Activated T-helper 1 cell treated with Interleukin-2 at 50 U/mL for 16 hours (primary cell): Measurements from ENCODE around the gene FAM53A.
"Not testable (repeated sequence)": the region's sequence is repeated elsewhere in the genome, so short reads cannot be mapped to it uniquely, and the experiment has no call there.

Experiments used
- DNase-seq: peaks from one replicate; pipeline ENCODE4 v3.0.0-alpha.2; 2020; ENCODE audit warnings: low read depth

FAM53A gene

GRCh38 chr4:1659104-1660043 is 24.7 kb downstream of the FAM53A start:
- DNase-seq = no peak

DNA sequence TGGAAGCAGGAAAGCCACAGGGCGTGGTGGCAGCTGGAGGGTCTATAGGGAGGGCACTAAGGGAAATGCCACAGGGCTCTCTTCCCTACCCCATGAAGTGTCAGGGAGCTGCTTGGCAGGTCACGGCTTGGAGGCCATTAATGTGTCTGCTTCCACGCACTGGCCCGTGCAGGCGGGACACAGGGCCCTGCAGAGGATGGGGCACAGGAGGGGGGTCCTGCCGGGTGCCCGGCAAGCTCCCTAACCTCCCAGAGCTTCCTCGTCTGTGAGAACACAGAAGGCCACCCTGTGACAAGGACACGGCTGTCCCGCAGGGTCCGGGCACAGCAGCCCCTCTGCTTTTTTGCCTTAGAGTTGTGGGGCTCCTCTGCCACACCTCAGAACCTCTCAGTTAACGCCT is 25.5 kb downstream of the FAM53A start:
- no peak for DNase-seq

DNA sequence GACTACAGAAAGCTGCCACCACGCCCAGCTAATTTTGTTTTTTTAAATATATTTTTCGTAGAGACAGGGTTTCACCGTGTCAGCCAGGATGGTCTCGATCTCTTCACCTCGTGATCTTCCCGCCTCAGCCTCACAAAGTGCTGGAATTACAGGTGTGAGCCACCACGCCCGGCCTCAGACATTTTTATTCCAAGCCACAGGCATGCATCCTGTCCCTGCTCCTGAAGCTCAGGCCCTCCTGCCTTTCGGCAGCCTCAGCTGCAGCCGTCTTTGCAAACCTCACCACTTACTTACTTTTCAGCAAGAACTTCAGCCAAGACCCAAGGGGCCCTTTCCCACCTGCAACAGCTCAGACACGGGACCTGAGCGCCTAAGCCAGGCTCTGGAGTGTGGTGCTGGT is 26.0 kb downstream of the FAM53A start:
- no peak for DNase-seq

- no peak for DNase-seq
Observed at GRCh38 chr4:1656986-1657385, 27.1 kb downstream of the FAM53A start.

DNA sequence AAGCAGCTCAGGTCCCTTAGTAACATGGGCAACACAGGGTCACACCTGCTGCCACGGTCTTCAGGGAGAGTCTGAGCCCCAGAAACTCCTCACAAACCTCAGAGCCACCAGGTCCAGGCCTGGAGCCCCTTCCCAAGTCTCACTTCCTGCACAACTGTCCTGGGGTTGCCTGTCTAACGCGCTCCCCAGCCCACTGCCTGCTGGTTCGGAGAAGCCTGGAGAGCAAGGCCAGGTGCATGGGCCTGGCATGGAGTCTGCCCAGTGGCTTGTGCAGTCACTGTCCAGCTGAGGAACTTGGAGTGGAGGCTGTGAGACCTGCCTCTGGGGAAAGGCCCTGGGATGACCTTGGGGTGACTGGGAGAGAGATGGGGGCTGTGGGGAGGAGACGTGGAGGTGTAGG is 28.0 kb downstream of the FAM53A start:
- DNase-seq = no peak

- DNase-seq = no peak
Observed at GRCh38 chr4:1655676-1656075, 28.4 kb downstream of the FAM53A start.

DNA sequence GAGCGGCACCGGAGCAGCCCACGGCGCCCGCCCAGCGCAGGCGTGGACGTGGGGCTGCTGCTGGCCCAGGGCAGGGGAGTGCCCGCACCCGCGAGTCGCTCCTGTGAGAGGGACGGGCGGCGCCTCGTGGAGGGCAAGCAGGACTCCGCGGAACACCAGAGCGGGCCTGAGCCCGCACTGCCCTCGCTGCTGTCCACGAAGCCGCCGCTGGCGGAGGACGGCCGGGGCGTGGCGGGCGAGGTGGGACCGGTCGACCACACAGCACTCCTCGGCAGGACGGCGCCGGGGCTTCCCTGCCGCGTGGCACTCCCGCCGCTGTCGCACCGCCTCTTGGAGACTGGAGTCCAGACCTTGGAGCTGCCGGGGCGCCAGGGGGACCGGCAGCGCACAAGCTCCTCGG is 29.0 kb downstream of the FAM53A start:
- DNase-seq = no peak

DNA sequence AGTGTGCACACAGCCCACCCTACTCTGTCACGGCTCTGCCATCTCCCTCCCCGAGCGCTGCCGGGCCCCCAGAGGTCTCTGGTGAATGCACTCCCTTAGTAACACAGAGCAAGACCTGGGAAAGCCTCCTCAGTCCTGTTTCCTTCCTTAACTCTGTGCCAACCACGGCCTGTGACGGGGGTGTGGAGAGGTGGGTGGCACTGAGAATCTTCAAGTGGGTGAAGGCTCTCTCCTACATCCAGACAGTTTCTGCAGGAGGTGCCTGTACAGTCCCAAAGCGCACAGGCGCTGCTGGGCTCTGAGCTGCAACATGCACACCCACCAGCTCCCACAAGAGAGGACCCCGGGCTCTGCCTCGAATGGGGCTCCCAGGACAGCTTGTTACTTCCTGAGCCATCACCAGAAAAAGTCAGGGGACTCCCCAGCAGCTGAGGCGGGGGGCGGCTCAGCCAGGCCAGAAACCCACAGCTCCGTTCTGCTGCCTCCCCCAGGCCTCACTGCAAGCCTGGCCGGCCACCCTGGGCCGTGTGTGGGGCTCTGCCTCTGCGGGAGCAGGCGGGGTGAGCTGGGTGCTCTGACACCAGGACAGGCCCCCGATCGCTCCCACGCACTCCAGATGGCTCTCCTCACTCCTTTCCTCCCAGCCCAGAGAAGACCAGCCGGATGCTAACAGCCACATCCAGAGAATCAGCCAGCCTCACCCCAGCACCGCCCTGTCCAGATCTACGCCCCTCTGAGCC is 29.7 kb downstream of the FAM53A start:
- DNase-seq = no peak

GRCh38 chr4:1653776-1654175 is 30.3 kb downstream of the FAM53A start:
- no peak for DNase-seq

DNA sequence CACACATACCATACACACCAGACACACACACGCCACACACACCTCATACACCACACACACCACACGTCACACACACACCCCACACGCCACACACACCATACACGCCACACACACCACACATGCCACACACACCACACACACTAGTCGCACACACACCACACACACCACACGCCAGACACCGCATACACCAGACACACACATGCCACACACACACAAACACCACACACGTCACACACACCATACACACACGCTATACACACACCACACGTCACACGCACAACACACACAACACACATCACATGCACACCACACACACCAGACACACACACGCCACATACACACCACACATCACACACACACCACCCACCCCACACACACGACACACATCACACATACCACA is 32.0 kb downstream of the FAM53A start:
- DNase-seq = no peak

GRCh38 chr4:1651609-1652008 is 32.5 kb downstream of the FAM53A start:
- no peak for DNase-seq

- no peak for DNase-seq
Observed at GRCh38 chr4:1648962-1649361, 35.2 kb downstream of the FAM53A start.

DNA sequence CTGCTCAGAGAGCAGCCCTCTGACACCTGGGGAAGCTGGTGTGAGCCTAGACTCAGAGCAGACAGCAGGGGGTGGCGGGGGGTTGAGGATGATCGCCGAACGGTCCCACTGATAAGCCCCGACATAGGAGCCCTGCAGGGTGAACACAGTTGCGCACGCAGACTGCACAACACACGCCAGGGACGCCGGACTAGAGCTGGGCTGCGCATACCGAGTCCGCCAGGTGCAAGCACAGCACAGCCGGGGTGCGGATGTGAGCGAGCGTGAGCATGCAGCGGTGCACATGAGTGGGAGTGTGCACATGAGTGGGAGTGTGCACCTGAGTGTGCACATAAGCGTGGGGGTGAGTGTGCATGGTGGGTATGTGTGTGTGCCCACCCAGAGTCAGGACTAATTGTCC is 36.7 kb downstream of the FAM53A start:
- no peak for DNase-seq

- DNase-seq = no peak
Observed at GRCh38 chr4:1646690-1647089, 37.4 kb downstream of the FAM53A start.

DNA sequence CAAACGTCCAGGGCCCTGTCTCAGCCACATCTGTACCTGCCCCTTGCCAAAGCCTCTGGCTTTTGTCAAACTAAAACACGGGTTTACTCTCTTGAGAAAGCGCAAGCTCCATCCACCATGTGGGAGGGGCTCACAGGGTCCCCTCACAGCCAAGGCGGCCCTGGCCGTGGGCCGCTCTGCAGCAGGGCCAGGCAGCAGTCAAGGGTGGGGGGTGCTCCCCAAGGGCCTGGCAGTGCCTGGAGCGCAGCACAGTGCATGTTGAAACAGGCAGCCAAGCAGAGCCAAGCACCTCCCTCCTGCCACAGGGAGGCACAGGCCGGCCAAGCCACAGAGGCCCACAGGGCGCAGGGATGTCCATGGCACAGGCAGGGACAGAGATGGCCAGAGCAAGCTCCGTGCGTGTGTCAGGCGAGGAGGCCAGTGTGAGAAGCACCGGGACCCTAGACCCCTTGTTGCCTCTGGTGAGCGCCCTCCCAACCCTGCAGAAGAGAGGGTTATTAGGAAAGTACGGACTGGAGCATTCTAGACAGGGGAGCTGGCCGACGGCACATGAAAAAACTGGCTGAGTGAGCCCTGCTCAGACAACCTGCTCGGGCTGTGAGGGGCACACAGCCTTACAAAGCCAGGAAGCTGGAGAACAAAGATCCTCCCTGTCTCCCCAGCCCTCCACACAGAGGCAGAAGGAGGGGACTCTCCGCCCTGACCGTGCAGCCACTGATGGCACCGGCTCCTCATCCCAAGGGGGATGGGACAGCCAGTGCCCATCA is 39.0 kb downstream of the FAM53A start:
- DNase-seq = no peak

DNA sequence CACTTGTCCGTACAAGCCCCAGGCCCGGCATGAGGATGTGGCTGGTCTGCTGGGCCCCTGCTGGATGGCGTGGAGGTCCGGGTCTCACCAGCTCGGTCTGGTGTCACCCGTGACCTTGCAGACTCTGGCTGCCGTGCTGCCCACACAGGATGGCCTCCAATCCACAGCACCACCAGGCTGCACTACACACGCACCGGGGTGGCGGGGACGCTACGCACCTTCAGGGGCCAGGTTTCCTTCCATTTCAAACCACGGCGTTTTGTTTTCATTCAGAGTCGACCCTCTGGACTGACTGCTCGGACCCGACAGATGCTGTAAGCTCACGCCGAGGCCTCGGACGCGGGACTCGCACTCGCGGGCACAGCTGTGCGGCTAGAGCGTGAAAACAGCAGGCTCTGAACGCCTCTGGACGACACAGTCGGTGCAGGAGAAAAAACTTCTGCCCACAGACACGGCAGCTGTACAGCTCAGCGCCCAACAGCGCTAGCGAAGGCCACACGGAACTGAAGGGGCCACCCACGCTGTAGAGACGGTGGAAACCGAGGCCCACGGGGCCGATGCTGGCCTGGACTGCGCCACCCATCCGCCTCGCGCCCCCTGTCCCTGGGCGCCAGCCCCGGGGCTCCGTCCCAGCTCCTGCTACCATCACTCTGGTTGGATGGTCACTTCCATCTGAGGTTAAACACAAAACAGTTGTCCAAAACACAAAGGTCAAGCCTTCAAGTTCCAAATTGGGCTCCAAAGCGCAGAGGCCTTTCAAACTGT is 40.0 kb downstream of the FAM53A start:
- no peak for DNase-seq

- no peak for DNase-seq
Observed at GRCh38 chr4:1642196-1642951, 41.7 kb downstream of the FAM53A start.

GRCh38 chr4:1641671-1642070 is 42.4 kb downstream of the FAM53A start:
- no peak for DNase-seq

DNA sequence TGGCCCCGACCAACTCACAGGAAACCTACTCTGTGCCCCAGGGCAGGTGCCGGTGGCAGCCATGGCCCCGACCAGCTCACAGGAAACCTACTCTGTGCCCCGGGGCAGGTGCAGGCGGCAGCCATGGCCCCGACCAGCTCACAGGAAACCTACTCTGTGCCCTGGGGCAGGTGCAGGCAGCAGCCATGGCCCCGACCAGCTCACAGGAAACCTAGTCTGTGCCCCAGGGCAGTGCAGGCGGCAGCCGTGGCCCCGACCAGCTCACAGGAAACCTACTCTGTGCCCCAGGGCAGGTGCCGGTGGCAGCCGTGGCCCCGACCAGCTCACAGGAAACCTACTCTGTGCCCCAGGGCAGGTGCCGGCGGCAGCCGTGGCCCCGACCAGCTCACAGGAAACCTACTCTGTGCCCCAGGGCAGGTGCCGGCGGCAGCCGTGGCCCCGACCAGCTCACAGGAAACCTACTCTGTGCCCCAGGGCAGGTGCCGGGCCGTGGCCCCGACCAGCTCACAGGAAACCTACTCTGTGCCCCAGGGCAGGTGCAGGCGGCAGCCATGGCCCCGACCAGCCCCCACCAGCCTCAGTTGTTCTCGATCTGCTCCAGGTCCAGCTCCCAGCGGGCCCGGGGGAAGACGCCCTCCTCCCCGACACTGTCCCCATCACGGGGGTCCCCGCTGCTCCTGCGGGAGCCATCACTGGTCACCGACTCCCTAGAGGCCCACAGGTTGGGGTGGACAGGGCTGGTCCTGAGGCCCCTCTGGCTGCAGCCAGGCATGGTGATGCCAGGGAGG is 43.2 kb downstream of the FAM53A start:
- not testable (repeated sequence) for DNase-seq

DNA sequence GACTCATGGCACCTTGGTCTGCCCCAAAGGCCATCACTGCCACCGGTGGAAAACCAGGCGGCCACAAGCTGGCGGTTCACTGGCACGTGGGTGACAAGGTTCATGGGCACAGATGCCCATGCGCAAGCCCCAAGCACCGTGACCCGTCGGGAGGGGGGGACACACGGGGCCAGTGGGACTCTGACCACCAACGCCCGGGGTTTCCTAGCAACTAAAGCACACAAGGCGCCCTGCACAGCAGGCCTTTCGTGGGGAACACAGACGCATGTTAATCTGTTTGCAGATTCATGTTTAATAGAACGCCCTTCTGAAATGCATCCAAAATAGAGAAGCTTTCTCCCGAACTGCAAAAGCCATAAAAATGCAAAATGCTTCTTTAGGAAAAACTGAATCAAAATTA is 43.9 kb downstream of the FAM53A start:
- no peak for DNase-seq
